RWPE1 (cell line): ENCODE results near the gene QARS1.

ENCODE experiments used
- CTCF ChIA-PET: fragments of 350-600 bp; sonication (Branson Sonifier 250); formaldehyde crosslinking; extraction: SDS; loops from one replicate; lab custom pipeline; 2021; lab: Yijun Ruan, JAX
- POLR2A ChIA-PET: fragments of 400-600 bp; formaldehyde crosslinking; extraction: SDS; loops from one replicate; lab custom pipeline; 2020; ENCODE audit warnings: antibody characterized with exemption; ENCODE audit not compliant: low non-redundant PET; lab: Yijun Ruan, JAX
- DNase-seq: peaks from one replicate; pipeline ENCODE4 v3.0.0; 2012; ENCODE audit warnings: low spot score
- H3K27ac ChIP-seq: fragments of 450-650 bp; 2 replicates; pipeline ENCODE4 v1.5.1; 2017
- CTCF ChIP-seq: fragments of 450-650 bp; conservative IDR thresholded peaks from 2 replicates; pipeline ENCODE4 v1.5.1; 2017; ENCODE audit warnings: low read depth, mild to moderate bottlenecking

Gene QARS1

GRCh38 chr3:49098910-49099630 lies 5.5 kb downstream of the QARS1 start:
- DNase-seq: no peak
- H3K27ac ChIP-seq: peak overlapping the region; percentile 62
- ChIA-PET POLR2A (no interaction called here), CTCF (no interaction called here)
- no peak for TF ChIP-seq CTCF

GRCh38 chr3:49098429-49098828 lies 6.1 kb downstream of the QARS1 start:
- peak overlapping the region; percentile 62 for H3K27ac ChIP-seq
- POLR2A ChIA-PET: no interaction called here
- CTCF ChIA-PET: no interaction called here
- DNase-seq: no peak
- no peak for TF ChIP-seq CTCF

GRCh38 chr3:49093853-49094767 lies 10.4 kb downstream of the QARS1 start, which contains the start of gene QRICH1:
QRICH1 (minus strand) TSS chr3:49094071; CDS start chr3:49077017, 17,054 bp downstream.
- peak; percentile 81 for TF ChIP-seq CTCF
- POLR2A ChIA-PET: interaction anchor here (0.8 to 1.5 kb wide), 4 partner anchors 14 to 72 kb away, joined by 3 read pairs; partner anchors contain the start of genes NDUFAF3 and USP19
- peak within 1 kb of the TSS; percentile 99 for H3K27ac ChIP-seq
- DNase-seq: peak; percentile 90
- CTCF ChIA-PET: interaction anchor here (0.5 to 1.1 kb wide), 9 partner anchors 10 to 1619 kb away, joined by 3 to 7 read pairs (median 4); partner anchors contain the start of genes NDUFAF3 and SCAP

GRCh38 chr3:49092938-49093852 lies 11.4 kb downstream of the QARS1 start:
- POLR2A ChIA-PET: interaction anchor here (0.8 to 1.3 kb wide), 3 partner anchors 15 to 71 kb away, joined by 3 read pairs; partner anchors contain the start of genes NDUFAF3 and USP19
- TF ChIP-seq CTCF: no peak
- peak; percentile 33 for DNase-seq
- peak overlapping the region; percentile 99 for H3K27ac ChIP-seq
- CTCF ChIA-PET: interaction anchor here (1.0 kb wide), 1 partner anchor 1618 kb away, joined by 3 read pairs; the partner anchor contains the start of gene SCAP

GRCh38 chr3:49081429-49081828 lies 23.1 kb downstream of the QARS1 start:
- CTCF ChIA-PET: no interaction called here
- peak overlapping the region; percentile 60 for H3K27ac ChIP-seq
- POLR2A ChIA-PET: no interaction called here
- DNase-seq: no peak
- TF ChIP-seq CTCF: no peak
